Measurements from ENCODE around the gene TEKT5.

Gene TEKT5

DNA sequence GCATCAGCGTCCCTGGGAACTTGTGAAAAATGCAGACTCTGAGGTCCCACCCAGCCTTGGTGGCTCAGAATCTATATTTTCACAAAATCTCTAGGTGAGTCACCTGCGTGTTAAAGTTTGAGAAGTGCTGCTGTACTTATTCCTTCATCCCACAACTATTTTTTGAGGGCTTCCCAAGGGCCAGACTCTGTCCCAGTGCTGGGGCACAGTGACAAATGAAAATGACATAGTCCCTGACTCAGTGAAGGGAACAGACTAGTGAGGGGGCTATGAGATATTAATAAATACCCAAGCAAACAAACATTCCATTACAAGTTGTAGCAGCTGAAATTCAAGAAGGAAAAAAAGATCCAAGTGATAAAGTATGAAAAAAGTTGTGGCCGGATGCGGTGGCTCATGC is 104.4 kb downstream of the TEKT5 start:
- Histone ChIP-seq H3K36me3 (ENCODE audit: low read length) (no peaks in the 10 kb centered on the region), H3K9me2 (replicated peaks; ENCODE audit: insufficient read depth, low read length) (no peaks in the 10 kb centered on the region), H3F3A (ENCODE audit: insufficient read depth) (no peaks in the 10 kb centered on the region), H3K4me3 (ENCODE audit: insufficient read depth, low read length, poor library complexity, severe bottlenecking) (no peak overlapping the region), H2AFZ (ENCODE audit: low read depth, low read length, severe bottlenecking) (no peak overlapping the region), H4K20me1 (ENCODE audit: low read depth, low read length) (no peaks in the 10 kb centered on the region), H3K9me3 (ENCODE audit: insufficient read depth, low read length) (no peaks in the 10 kb centered on the region), H3K9ac (ENCODE audit: low read length) (no peak overlapping the region), H3K79me2 (ENCODE audit: insufficient read depth, low read length) (no peaks in the 10 kb centered on the region), H3K27me3 (ENCODE audit: low read length) (no peaks in the 10 kb centered on the region), H3K4me2 (ENCODE audit: low read depth, low read length, poor library complexity, severe bottlenecking) (no peak overlapping the region), H3K27ac (ENCODE audit: low read depth, low read length) (no peak overlapping the region)
- no peak for TF ChIP-seq EZH2phosphoT487 (conservative IDR thresholded peaks at IDR 0.05; ENCODE audit: low read length)
- TF ChIP-seq, protein P1, sequence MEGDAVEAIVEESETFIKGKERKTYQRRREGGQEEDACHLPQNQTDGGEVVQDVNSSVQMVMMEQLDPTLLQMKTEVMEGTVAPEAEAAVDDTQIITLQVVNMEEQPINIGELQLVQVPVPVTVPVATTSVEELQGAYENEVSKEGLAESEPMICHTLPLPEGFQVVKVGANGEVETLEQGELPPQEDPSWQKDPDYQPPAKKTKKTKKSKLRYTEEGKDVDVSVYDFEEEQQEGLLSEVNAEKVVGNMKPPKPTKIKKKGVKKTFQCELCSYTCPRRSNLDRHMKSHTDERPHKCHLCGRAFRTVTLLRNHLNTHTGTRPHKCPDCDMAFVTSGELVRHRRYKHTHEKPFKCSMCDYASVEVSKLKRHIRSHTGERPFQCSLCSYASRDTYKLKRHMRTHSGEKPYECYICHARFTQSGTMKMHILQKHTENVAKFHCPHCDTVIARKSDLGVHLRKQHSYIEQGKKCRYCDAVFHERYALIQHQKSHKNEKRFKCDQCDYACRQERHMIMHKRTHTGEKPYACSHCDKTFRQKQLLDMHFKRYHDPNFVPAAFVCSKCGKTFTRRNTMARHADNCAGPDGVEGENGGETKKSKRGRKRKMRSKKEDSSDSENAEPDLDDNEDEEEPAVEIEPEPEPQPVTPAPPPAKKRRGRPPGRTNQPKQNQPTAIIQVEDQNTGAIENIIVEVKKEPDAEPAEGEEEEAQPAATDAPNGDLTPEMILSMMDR (IDR thresholded peaks at IDR 0.05; ENCODE audit: insufficient read depth, low read length, poor library complexity, severe bottlenecking), result no peak

DNA sequence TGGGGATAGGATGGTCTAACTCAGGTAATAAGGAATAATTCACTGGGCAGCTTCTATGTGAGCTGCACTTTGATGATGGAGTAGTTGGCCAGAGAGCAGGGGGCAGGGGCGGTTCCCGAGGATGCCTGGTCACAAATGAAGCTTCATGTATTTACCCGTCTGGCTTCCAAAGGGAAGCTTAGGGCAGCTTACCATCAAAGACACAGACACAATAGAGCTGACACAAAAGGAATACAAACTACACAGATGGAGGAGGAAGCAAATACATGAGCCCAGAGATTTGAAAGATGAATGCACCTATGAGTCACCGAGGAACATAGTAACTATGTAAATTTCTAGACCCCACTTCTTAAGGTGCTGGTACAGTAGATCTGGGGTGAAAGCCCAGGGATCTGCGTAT is 105.6 kb downstream of the TEKT5 start:
- Histone ChIP-seq H3K36me3 (ENCODE audit: low read length) (no peaks in the 10 kb centered on the region), H3F3A (ENCODE audit: insufficient read depth) (no peaks in the 10 kb centered on the region), H3K4me3 (ENCODE audit: insufficient read depth, low read length, poor library complexity, severe bottlenecking) (no peak overlapping the region), H2AFZ (ENCODE audit: low read depth, low read length, severe bottlenecking) (no peak overlapping the region), H4K20me1 (ENCODE audit: low read depth, low read length) (no peaks in the 10 kb centered on the region), H3K9me2 (replicated peaks; ENCODE audit: insufficient read depth, low read length) (no peaks in the 10 kb centered on the region), H3K9ac (ENCODE audit: low read length) (no peak overlapping the region), H3K4me2 (ENCODE audit: low read depth, low read length, poor library complexity, severe bottlenecking) (no peak overlapping the region), H3K27me3 (ENCODE audit: low read length) (no peaks in the 10 kb centered on the region), H3K27ac (ENCODE audit: low read depth, low read length) (no peak overlapping the region), H3K79me2 (ENCODE audit: insufficient read depth, low read length) (no peaks in the 10 kb centered on the region), H3K9me3 (ENCODE audit: insufficient read depth, low read length) (no peaks in the 10 kb centered on the region)
- no peak for TF ChIP-seq EZH2phosphoT487 (conservative IDR thresholded peaks at IDR 0.05; ENCODE audit: low read length)
- TF ChIP-seq, protein P1 (IDR thresholded peaks at IDR 0.05; ENCODE audit: insufficient read depth, low read length, poor library complexity, severe bottlenecking), result no peak

DNA sequence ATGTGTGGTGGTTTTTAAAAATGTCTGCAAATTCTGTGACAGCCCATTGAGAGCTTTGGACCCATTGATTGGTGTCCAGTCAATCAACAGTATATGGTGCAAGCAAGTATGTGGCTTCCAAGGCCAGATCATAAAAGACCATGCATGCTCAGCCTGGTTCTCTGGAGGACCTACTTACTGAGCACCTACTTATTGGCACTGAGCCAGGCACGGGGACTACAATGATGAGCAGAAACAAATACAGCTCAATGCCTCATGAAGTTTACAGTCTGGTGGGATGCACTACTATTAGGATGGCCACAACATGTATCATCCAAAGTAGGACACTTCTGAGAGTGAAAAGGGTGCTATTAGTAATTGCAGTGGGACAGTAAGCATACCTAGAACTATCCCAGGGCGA is 107.1 kb downstream of the TEKT5 start:
- no peaks in the 10 kb centered on the region for H3K27me3 ChIP-seq (ENCODE audit: low read length)

More for the DNA sequence above, 107.1 kb downstream of the TEKT5 start:
- Histone ChIP-seq H3K9me2 (replicated peaks; ENCODE audit: insufficient read depth, low read length) (no peaks in the 10 kb centered on the region), H3K9ac (ENCODE audit: low read length) (no peak overlapping the region), H3F3A (ENCODE audit: insufficient read depth) (no peaks in the 10 kb centered on the region), H3K9me3 (ENCODE audit: insufficient read depth, low read length) (no peaks in the 10 kb centered on the region), H2AFZ (ENCODE audit: low read depth, low read length, severe bottlenecking) (no peak overlapping the region), H3K79me2 (ENCODE audit: insufficient read depth, low read length) (no peaks in the 10 kb centered on the region), H3K36me3 (ENCODE audit: low read length) (no peaks in the 10 kb centered on the region), H3K4me2 (ENCODE audit: low read depth, low read length, poor library complexity, severe bottlenecking) (no peak overlapping the region), H3K27ac (ENCODE audit: low read depth, low read length) (no peak overlapping the region), H3K4me3 (ENCODE audit: insufficient read depth, low read length, poor library complexity, severe bottlenecking) (no peak overlapping the region), H4K20me1 (ENCODE audit: low read depth, low read length) (no peaks in the 10 kb centered on the region)
- TF ChIP-seq, protein P1 (IDR thresholded peaks at IDR 0.05; ENCODE audit: insufficient read depth, low read length, poor library complexity, severe bottlenecking), result no peak
- TF ChIP-seq EZH2phosphoT487 (conservative IDR thresholded peaks at IDR 0.05; ENCODE audit: low read length), result no peak

Data from SU-DHL-6 (cell line).